OCI-LY3 (cell line): ENCODE results near the gene CAMK2B.

Experiments used
- H2AFZ ChIP-seq: fragments of 200-600, 300-600 bp; shearing (Covaris generic); 2 replicates; pipeline ENCODE4 v1.6.0; 2014; ENCODE audit warnings: antibody characterized with exemption, low read depth, low read length
- H3K27ac ChIP-seq: fragments of 200-600, 300-600 bp; sonication (generic); 2 replicates; pipeline ENCODE4 v1.5.1; 2014; ENCODE audit warnings: mild to moderate bottlenecking, low read length, moderate library complexity, mixed read lengths
- H3K27me3 ChIP-seq: fragments of 200-600, 300-600 bp; sonication (generic); 2 replicates; pipeline ENCODE4 v1.6.1; 2014; ENCODE audit warnings: low read depth, low read length, mixed read lengths
- H3K36me3 ChIP-seq: fragments of 200-600, 300-600 bp; sonication (generic); replicated peaks from 2 replicates; pipeline ENCODE3; 2014; ENCODE audit warnings: low read depth, low read length, mixed read lengths
- H3K4me1 ChIP-seq: fragments of 300-600, 200-600 bp; sonication (generic); 2 replicates; pipeline ENCODE4 v1.6.1; 2014; ENCODE audit warnings: low read length, mixed read lengths
- H3K4me2 ChIP-seq: fragments of 200-600, 300-600 bp; sonication (generic); 2 replicates; pipeline ENCODE4 v1.6.1; 2014; ENCODE audit warnings: low read length, mixed read lengths
- H3K4me3 ChIP-seq: fragments of 300-600, 200-600 bp; sonication (generic); 2 replicates; pipeline ENCODE4 v1.5.1; 2014; ENCODE audit warnings: antibody characterized with exemption, mild to moderate bottlenecking, low read length, moderate library complexity
- H3K79me2 ChIP-seq: fragments of 300-600, 200-600 bp; shearing (Covaris generic); 2 replicates; pipeline ENCODE4 v1.6.1; 2014; ENCODE audit warnings: mild to moderate bottlenecking, low read length, mixed read lengths
- H3K9ac ChIP-seq: fragments of 300-600, 200-600 bp; shearing (Covaris generic); 2 replicates; pipeline ENCODE4 v1.6.0; 2014; ENCODE audit warnings: mild to moderate bottlenecking, low read length, moderate library complexity
- H3K9me3 ChIP-seq: fragments of 200-600, 300-600 bp; shearing (Covaris generic); 2 replicates; pipeline ENCODE4 v1.6.1; 2014; ENCODE audit warnings: low read length, mixed read lengths; ENCODE audit not compliant: insufficient read depth
- H4K20me1 ChIP-seq: fragments of 200-600, 300-600 bp; sonication (generic); 2 replicates; pipeline ENCODE4 v1.6.1; 2016; ENCODE audit warnings: low read length, mixed read lengths; ENCODE audit not compliant: insufficient read depth
- CTCF ChIP-seq: fragments of 200-600, 300-600 bp; sonication (generic); IDR thresholded peaks from 2 replicates; pipeline ENCODE4 v1.5.1; 2014; ENCODE audit warnings: antibody characterized with exemption, low read length, low read depth
- EZH2phosphoT487 ChIP-seq: fragments of 200-600 bp; shearing (Covaris generic); IDR thresholded peaks from 2 replicates; pipeline ENCODE4 v1.6.1; 2018; ENCODE audit warnings: antibody characterized with exemption, mixed run types, low read depth

Gene CAMK2B

GRCh38 chr7:44308596-44309270 is 16.7 kb downstream of the CAMK2B start:
- H3K27ac ChIP-seq: no peak overlapping the region
- H3K27me3 ChIP-seq: no peaks in the 10 kb centered on the region
- no peak overlapping the region for H3K4me2 ChIP-seq

DNA sequence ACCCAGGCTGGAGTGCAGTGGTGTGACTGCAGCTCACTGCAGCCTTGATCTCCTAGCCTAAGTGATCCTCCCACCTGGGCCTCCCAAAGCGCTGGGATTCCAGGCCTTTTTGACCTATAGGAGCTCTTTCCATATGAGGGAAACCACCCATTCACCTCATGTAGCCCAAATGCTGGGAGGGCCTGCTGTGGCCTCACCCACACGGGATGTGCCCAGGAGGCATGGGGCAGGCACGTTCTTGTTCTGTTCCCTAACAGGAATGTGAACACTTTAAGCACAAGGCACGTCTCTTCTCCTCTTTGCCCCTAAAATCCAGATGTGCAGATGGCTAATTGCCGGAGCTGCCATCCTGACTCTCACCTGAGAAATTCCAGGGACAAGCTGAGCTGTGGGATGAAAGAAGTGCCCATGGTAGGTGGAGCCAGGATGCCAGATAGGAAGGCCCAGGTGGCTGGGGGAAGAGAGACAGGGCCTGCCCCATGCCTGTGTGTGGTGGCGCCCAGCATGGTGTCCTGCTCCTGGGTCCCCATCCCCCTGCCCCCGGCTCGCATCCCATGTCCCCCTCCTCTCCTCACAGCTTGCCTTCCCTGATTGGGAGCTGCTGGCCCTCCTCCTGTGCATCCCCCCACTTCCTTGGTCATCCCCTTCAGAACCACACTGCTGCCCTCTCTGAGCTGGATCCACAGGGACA is 17.3 kb downstream of the CAMK2B start:
- H3K4me2 ChIP-seq: no peak overlapping the region
- TF ChIP-seq EZH2phosphoT487 (no peak), CTCF (no peak)
- no peak overlapping the region for H2AFZ ChIP-seq
- no peaks in the 10 kb centered on the region for H3K79me2 ChIP-seq
- H3K4me1 ChIP-seq: peaks cover 19% of the 10 kb centered on the region
- H3K27ac ChIP-seq: no peak overlapping the region
- no peaks in the 10 kb centered on the region for H3K9me3 ChIP-seq
- no peak overlapping the region for H3K4me3 ChIP-seq
- no peak overlapping the region for H3K9ac ChIP-seq
- no peaks in the 10 kb centered on the region for H3K27me3 ChIP-seq
- no peaks in the 10 kb centered on the region for H4K20me1 ChIP-seq
- no peaks in the 10 kb centered on the region for H3K36me3 ChIP-seq

More at GRCh38 chr7:44308596-44309270, 16.7 kb downstream of the CAMK2B start:
- no peaks in the 10 kb centered on the region for H3K36me3 ChIP-seq
- TF ChIP-seq EZH2phosphoT487: no peak
- TF ChIP-seq CTCF: no peak
- no peaks in the 10 kb centered on the region for H3K79me2 ChIP-seq
- H3K4me3 ChIP-seq: no peak overlapping the region
- H3K9ac ChIP-seq: no peak overlapping the region
- H4K20me1 ChIP-seq: no peaks in the 10 kb centered on the region
- no peak overlapping the region for H2AFZ ChIP-seq
- H3K9me3 ChIP-seq: no peaks in the 10 kb centered on the region
- peaks cover 19% of the 10 kb centered on the region for H3K4me1 ChIP-seq

DNA sequence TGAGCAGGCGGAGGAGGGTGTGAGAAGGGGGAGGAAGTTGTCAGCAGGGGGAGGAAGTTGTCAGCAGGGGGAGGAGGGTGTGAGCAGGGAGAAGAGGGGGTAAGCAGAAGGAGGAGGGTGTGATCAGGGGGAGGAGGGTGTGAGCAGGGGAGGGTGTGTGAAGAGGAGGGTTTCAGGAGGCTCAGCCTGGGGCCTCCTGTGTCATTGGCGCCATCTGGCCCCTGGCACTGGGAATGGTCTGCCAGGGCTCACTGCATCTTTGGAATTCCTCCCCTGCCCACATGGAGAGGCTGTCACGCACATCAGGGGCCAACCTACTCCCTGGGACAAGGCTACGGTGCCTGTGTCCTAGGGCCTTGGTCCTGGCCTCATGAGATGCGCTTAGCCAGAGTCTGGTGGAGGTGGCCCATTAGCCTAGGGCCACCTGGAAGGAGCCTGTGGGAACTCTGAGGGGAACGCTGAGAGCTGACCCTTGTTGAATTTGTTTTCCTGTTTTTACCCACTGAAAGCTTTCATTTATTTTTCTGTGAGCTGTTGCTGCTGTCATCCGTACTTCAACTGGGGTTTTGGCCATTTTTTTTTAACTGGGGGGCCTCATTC is 18.0 kb downstream of the CAMK2B start:
- Histone ChIP-seq H4K20me1 (no peaks in the 10 kb centered on the region), H3K27ac (no peak overlapping the region), H2AFZ (no peak overlapping the region), H3K9ac (no peak overlapping the region), H3K79me2 (no peaks in the 10 kb centered on the region), H3K4me2 (no peak overlapping the region), H3K9me3 (no peaks in the 10 kb centered on the region), H3K4me3 (no peak overlapping the region), H3K4me1 (peaks cover 19% of the 10 kb centered on the region), H3K36me3 (no peaks in the 10 kb centered on the region), H3K27me3 (no peaks in the 10 kb centered on the region)
- peak; percentile 26; the same call in 1 of the 2 replicates for TF ChIP-seq CTCF
- TF ChIP-seq EZH2phosphoT487: no peak

GRCh38 chr7:44306606-44307005 is 18.8 kb downstream of the CAMK2B start:
- Histone ChIP-seq H2AFZ (no peak overlapping the region), H3K4me1 (peaks cover 19% of the 10 kb centered on the region), H3K9me3 (no peaks in the 10 kb centered on the region), H3K79me2 (no peaks in the 10 kb centered on the region), H4K20me1 (no peaks in the 10 kb centered on the region), H3K4me2 (peak overlapping the region; percentile 52), H3K27ac (0 out of 2 replicates have a peak overlapping the region, but pooled peaks have one; percentile 2), H3K9ac (peak overlapping the region; percentile 1; the same call in 1 of the 2 replicates), H3K27me3 (no peaks in the 10 kb centered on the region), H3K36me3 (no peaks in the 10 kb centered on the region), H3K4me3 (peak overlapping the region; percentile 24; the same call in 1 of the 2 replicates)
- TF ChIP-seq EZH2phosphoT487 (no peak), CTCF (no peak)
